ENCODE results near the gene CATSPER3. TPM values are rescaled to one million over a fixed set of nuclear protein-coding genes. Genes with fewer than 3 reads are reported as not detected.

CATSPER3 gene
- polyA plus RNA-seq, 2 of the 4 experiments (the other 2 are of a cell fraction) = 0.41 to 0.74 TPM

GRCh38 chr5:135033901-135034235 is 66.2 kb downstream of the CATSPER3 start, which contains the start of gene PITX1:
Gene PITX1 (minus strand): TSS chr5:135034228. CDS start chr5:135033881, 347 bp downstream.
- Histone ChIP-seq H3K4me1 (peaks cover 13% of the 10 kb centered on the region), H3K4me2 (peak within 1 kb of the TSS; percentile 73), H3K27ac (peak within 1 kb of the TSS; percentile 89 to 96), H3K4me3 (peak within 1 kb of the TSS; percentile 65), H3K9me3 (no peaks in the 10 kb centered on the region)
- no CpG with 5 or more reads among the region's 49 CpGs for WGBS (ENCODE audit: missing lambda C conversion rate)
- no peak for TF ChIP-seq SMC3 (IDR thresholded peaks at IDR 0.05)
- TF ChIP-seq JUN (IDR thresholded peaks at IDR 0.05) = peak in 1 of 2 experiments; percentile 42; a peak in 1 of 5 replicates
- TF ChIP-seq POLR2A (IDR thresholded peaks at IDR 0.05; ENCODE audit: low read length) = peak; percentile 18; the same call in 1 of the 2 replicates
- CTCF ChIA-PET = interaction anchor here (0.9 to 2.0 kb wide), 5 partner anchors 9 to 304 kb away, joined by 3 to 7 read pairs (median 4); no protein-coding TSS in a partner anchor
- DNase-seq (ENCODE audit: low read depth in 1 of 2, low spot score in 1 of 2) = no peak
- POLR2A ChIA-PET = interaction anchor here (0.9 to 1.3 kb wide), 2 partner anchors 9 to 107 kb away, joined by 3 to 4 read pairs; no protein-coding TSS in a partner anchor
- peak; percentile 61 to 64; a peak in 5 of 6 replicates for ATAC-seq
- FAIRE-seq = no peak

DNA sequence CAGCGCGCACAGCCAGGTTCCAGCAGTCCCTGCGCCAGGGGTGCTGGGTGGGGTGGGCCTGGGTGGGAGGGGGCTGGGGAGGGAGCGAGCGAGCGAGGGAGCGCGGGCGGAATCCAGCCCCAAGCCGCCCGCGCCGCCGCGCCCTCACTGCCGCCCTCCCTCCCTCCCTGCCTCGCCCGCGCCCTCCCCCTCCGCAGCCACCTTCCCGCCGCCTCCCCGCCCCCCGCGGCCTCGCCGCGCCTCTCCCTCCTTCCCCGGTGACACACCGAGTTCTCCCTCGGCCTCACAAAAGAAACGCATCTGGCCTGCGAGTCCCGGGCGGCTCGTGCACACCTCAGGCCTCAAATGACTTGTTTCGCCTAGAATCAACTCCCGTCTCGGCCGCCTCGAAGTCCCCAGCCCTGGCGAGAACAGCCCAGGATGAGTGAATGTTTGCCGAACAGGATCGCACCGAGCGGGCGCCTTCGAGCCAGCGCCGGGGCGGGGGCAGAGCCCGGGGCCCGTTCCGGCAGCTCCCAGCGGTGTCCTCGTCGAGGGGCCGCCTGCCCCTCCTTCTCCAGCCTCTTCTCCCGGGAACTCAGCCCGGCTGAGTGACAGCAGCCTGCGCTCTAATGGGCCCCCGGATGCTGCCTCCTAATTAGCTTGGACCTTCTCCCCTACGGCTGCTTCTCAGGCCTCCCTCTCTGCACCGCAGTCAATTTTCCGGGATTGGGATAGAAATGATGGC is 66.7 kb downstream of the CATSPER3 start:
- Histone ChIP-seq H3K4me3 (peak overlapping the region; percentile 65), H3K27ac (peak overlapping the region; percentile 89 to 96), H3K9me3 (no peaks in the 10 kb centered on the region), H3K4me2 (peak overlapping the region; percentile 73), H3K4me1 (peaks cover 13% of the 10 kb centered on the region)
- FAIRE-seq (no peak), ATAC-seq (peak; percentile 63 to 68), DNase-seq (ENCODE audit: low read depth in 1 of 2, low spot score in 1 of 2) (peak; percentile 70 to 80)
- peak in 1 of 2 experiments; percentile 41; a peak in 1 of 5 replicates for TF ChIP-seq JUN (IDR thresholded peaks at IDR 0.05)
- peak; percentile 4; the same call in 1 of the 2 replicates for TF ChIP-seq POLR2A (IDR thresholded peaks at IDR 0.05; ENCODE audit: low read length)
- TF ChIP-seq RAD21 (conservative IDR thresholded peaks at IDR 0.05 in 1 of 2, IDR thresholded peaks at IDR 0.05 in 1 of 2) = peak in 1 of 2 experiments; percentile 20; a peak in 1 of 5 replicates
- TF ChIP-seq FOSL2 (IDR thresholded peaks at IDR 0.05) = no peak
- no peak for TF ChIP-seq FOSL2 (CRISPR knock-in tag; IDR thresholded peaks at IDR 0.05)
- TF ChIP-seq MAX (IDR thresholded peaks at IDR 0.05) = peak; percentile 81
- TF ChIP-seq, protein P1, sequence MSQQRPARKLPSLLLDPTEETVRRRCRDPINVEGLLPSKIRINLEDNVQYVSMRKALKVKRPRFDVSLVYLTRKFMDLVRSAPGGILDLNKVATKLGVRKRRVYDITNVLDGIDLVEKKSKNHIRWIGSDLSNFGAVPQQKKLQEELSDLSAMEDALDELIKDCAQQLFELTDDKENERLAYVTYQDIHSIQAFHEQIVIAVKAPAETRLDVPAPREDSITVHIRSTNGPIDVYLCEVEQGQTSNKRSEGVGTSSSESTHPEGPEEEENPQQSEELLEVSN (IDR thresholded peaks at IDR 0.05; ENCODE audit: borderline replicate concordance, low read depth) = peak; percentile 86
- TF ChIP-seq REST (IDR thresholded peaks at IDR 0.05) = no peak
- TF ChIP-seq RNF2 (IDR thresholded peaks at IDR 0.05; ENCODE audit: borderline replicate concordance, low read depth) = peak; percentile 68; the same call in 1 of the 2 replicates
- ChIA-PET POLR2A (interaction anchor here (1.3 kb wide), 2 partner anchors 107 kb away, joined by 4 read pairs; no protein-coding TSS in a partner anchor), CTCF (interaction anchor here (0.7 to 2.9 kb wide), 5 partner anchors 10 to 304 kb away, joined by 3 to 9 read pairs (median 5); no protein-coding TSS in a partner anchor)
- 31% methylated on average over 15 of the region's 65 CpGs for WGBS (ENCODE audit: missing lambda C conversion rate)

GRCh38 chr5:135034963-135035677 is 67.4 kb downstream of the CATSPER3 start:
- no peak for TF ChIP-seq MAZ (IDR thresholded peaks at IDR 0.05; ENCODE audit: borderline replicate concordance, low read depth, low read length)
- TF ChIP-seq ZNF302 (CRISPR knock-in tag; IDR thresholded peaks at IDR 0.05) = no peak
- TF ChIP-seq CTCF (IDR thresholded peaks at IDR 0.05) = no peak
- no peak for TF ChIP-seq CEBPB (IDR thresholded peaks at IDR 0.05)
- no peak for TF ChIP-seq POLR2AphosphoS2 (conservative IDR thresholded peaks at IDR 0.05; ENCODE audit: low read length)
- no peak for TF ChIP-seq CBX8 (IDR thresholded peaks at IDR 0.05)
- TF ChIP-seq RAD21 (conservative IDR thresholded peaks at IDR 0.05 in 1 of 2, IDR thresholded peaks at IDR 0.05 in 1 of 2) = no peak
- no peak for DNase-seq (ENCODE audit: low read depth in 1 of 2, low spot score in 1 of 2)
- POLR2A ChIA-PET = interaction anchor here (1.3 kb wide), 1 partner anchor 106 kb away, joined by 4 read pairs; no protein-coding TSS in a partner anchor

More at GRCh38 chr5:135034963-135035677, 67.4 kb downstream of the CATSPER3 start:
- ATAC-seq (peak; percentile 3 to 25; a peak in 5 of 6 replicates), FAIRE-seq (no peak)
- CTCF ChIA-PET = interaction anchor here (0.7 to 2.9 kb wide), 5 partner anchors 9 to 515 kb away, joined by 3 to 9 read pairs (median 4); no protein-coding TSS in a partner anchor
- peak overlapping the region; percentile 73 for H3K4me2 ChIP-seq
- peaks cover 13% of the 10 kb centered on the region for H3K4me1 ChIP-seq
- H3K27ac ChIP-seq = peak overlapping the region; percentile 89 to 96
- peak overlapping the region; percentile 65; the same call in 1 of the 3 replicates for H3K4me3 ChIP-seq
- WGBS (ENCODE audit: missing lambda C conversion rate) = 88% methylated on average over 13 of the region's 14 CpGs
- H3K9me3 ChIP-seq = no peaks in the 10 kb centered on the region
